Lower leg skin (tissue), 4 donors: ENCODE data around the gene PDXDC1. TPM values are rescaled to one million over a fixed set of nuclear protein-coding genes. Genes with fewer than 3 reads are reported as not detected.

Source experiments
- DNase-seq, 2 donors: peaks; one replicate each; pipeline ENCODE4 v3.0.0-alpha.2; 2019; ENCODE audit warnings: low spot score in 2 of 2
- H3K4me3 ChIP-seq: fragments of 200-600 bp; sonication (generic); 2 replicates; pipeline ENCODE4 v1.5.1; 2017; ENCODE audit warnings: mild to moderate bottlenecking, low read depth; ENCODE audit not compliant: poor library complexity, severe bottlenecking
- CTCF ChIP-seq, 3 donors: fragments of 450-650 bp; IDR thresholded peaks; one replicate each; pipeline ENCODE4 v1.5.1; 2016; ENCODE audit warnings: antibody characterized with exemption in 3 of 3, mild to moderate bottlenecking in 3 of 3, moderate library complexity in 2 of 3
- POLR2A ChIP-seq, 2 donors: fragments of 450-650 bp; IDR thresholded peaks; one replicate each; pipeline ENCODE4 v1.6.1; 2016 to 2017; ENCODE audit warnings: antibody characterized with exemption in 2 of 2, mild to moderate bottlenecking in 1 of 2, moderate library complexity in 1 of 2
- WGBS, 2 donors: methylation state at CpG; one replicate each; pipeline ENCODE4 v1.1.5; 2018; 5-methylcytosine and 5-hydroxymethylcytosine counted together
- intact Hi-C: fragments of 100-400 bp; cut with DNase I; formaldehyde crosslinking; loops from one replicate; pipeline ENCODE4 v1.15.0; 2023; ENCODE audit warnings: low total_unique reads
- total RNA-seq, 4 donors: library from RNA; depleted of rRNA; stranded (reverse); fragments of >200 nt; gene quantifications; one replicate each; pipeline ENCODE4 v1.1.0, GENCODE V29; 2016

PDXDC1 gene
- total RNA-seq, 4 donors from 2014 or later: 38.2 to 63.0 (median 50.1) TPM

- DNase-seq: no peak
Observed at GRCh38 chr16:14955546-14956231, 19.1 kb upstream of the PDXDC1 start.

GRCh38 chr16:14957576-14958322 lies 17.1 kb upstream of the PDXDC1 start:
- WGBS, 2 donors: 95% methylated on average over 28 of the region's 28 CpGs
- intact Hi-C loops: no loop called here
- no peak for TF ChIP-seq CTCF (IDR thresholded peaks at IDR 0.05)
- H3K4me3 ChIP-seq: no peak overlapping the region
- no peak for DNase-seq

More at GRCh38 chr16:14955546-14956231, 19.1 kb upstream of the PDXDC1 start:
- WGBS, 2 donors: 57 to 67% methylated on average over 16 of the region's 16 CpGs
- no peak for TF ChIP-seq CTCF (IDR thresholded peaks at IDR 0.05)
- no peak for TF ChIP-seq POLR2A (IDR thresholded peaks at IDR 0.05)
- H3K4me3 ChIP-seq: no peak overlapping the region
- intact Hi-C loops: no loop called here

- no peak for DNase-seq
- no peak for TF ChIP-seq CTCF (IDR thresholded peaks at IDR 0.05)
- no peak for TF ChIP-seq POLR2A (IDR thresholded peaks at IDR 0.05)
- H3K4me3 ChIP-seq: no peak overlapping the region
- intact Hi-C loops: no loop called here
- WGBS, 2 donors: 94 to 98% methylated on average over 4 of the region's 4 CpGs
Observed at GRCh38 chr16:14958323-14958600, 16.6 kb upstream of the PDXDC1 start.

GRCh38 chr16:14958970-14959369 lies 15.9 kb upstream of the PDXDC1 start:
- no peak for DNase-seq
- WGBS, 2 donors: 63% methylated on average over 7 of the region's 7 CpGs
- intact Hi-C loops: no loop called here
- TF ChIP-seq POLR2A (IDR thresholded peaks at IDR 0.05) (no peak), CTCF (IDR thresholded peaks at IDR 0.05) (no peak)
- H3K4me3 ChIP-seq: no peak overlapping the region

GRCh38 chr16:14961405-14962186 lies 13.2 kb upstream of the PDXDC1 start:
- TF ChIP-seq CTCF (IDR thresholded peaks at IDR 0.05): no peak
- TF ChIP-seq POLR2A (IDR thresholded peaks at IDR 0.05): no peak
- H3K4me3 ChIP-seq: no peak overlapping the region
- intact Hi-C loops: no loop called here
- WGBS, 2 donors: 93 to 94% methylated on average over 11 of the region's 11 CpGs
- peak in 1 of 2 donors; percentile 52 for DNase-seq
